ENCODE data around the gene KDM2B.

DNA sequence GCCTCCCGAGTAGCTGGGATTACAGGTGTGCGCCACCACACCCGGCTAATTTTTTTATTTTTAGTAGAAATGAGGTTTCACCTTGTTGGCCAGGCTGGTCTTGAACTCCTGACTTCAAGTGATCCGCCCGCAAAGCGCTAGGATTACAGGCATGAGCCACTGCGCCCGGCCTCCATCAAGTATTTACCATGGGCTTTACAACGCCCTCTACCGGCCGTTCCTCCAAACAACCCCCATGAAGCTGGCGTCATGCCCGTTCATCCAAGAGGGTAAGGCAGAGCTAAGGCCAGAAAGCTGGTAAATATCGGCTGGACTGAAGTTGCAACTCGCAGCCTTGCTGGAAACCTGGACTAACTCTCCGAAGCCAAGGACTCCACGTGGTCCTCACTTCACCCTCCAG, 139.3 kb downstream of the KDM2B start:
- TF ChIP-seq EZH2 (IDR thresholded peaks at IDR 0.05) (no peak), POLR2AphosphoS5 (IDR thresholded peaks at IDR 0.05; ENCODE audit: borderline replicate concordance, low read depth, low read length) (no peak), FOXP2 (optimal IDR thresholded peaks at IDR 0.05; ENCODE audit: control extremely low read depth, extremely low read length, insufficient read depth) (no peak)

Data from SK-N-MC (cell line).